Bronchial epithelial cell (primary cell): ENCODE data around the gene JADE3. TPM values are rescaled to one million over a fixed set of nuclear protein-coding genes. Genes with fewer than 3 reads are reported as not detected.

Experiments
- DNase-seq: peaks from one replicate; pipeline ENCODE4 v3.0.0-alpha.2; 2010; ENCODE audit warnings: low read depth
- FAIRE-seq: peaks from 2 replicates; lab custom pipeline; 2011; peaks lifted over from hg19 to GRCh38; lab: Jason Lieb, UNC
- H3K27me3 ChIP-seq: 2 replicates; pipeline ENCODE4 v1.5.1; 2011; ENCODE audit warnings: low read length; ENCODE audit not compliant: control insufficient read depth, insufficient read depth
- H3K36me3 ChIP-seq: 2 replicates; pipeline ENCODE4 v1.5.1; 2011; ENCODE audit warnings: low read length; ENCODE audit not compliant: control insufficient read depth, insufficient read depth
- H3K4me3 ChIP-seq: 2 replicates; pipeline ENCODE4 v1.5.1; 2011; ENCODE audit warnings: mild to moderate bottlenecking, low read depth, low read length, control low read depth
- CTCF ChIP-seq: IDR thresholded peaks from 2 replicates; pipeline ENCODE4 v1.5.1; 2011; ENCODE audit warnings: mild to moderate bottlenecking, moderate library complexity, low read length, control low read depth, inconsistent platforms; ENCODE audit not compliant: insufficient read depth, severe bottlenecking
- total RNA-seq: library from RNA; depleted of rRNA; stranded (reverse); fragments of >200 nt; gene quantifications from 2 replicates; pipeline ENCODE4 v1.2.1, GENCODE V29; 2014

JADE3 gene
- total RNA-seq, 1 donor from 2014 or later = 5.5 TPM

GRCh38 chrX:46876901-46877300 is 35.3 kb upstream of the JADE3 start:
- no peak for FAIRE-seq
- no peak for TF ChIP-seq CTCF
- H3K36me3 ChIP-seq = no peaks in the 10 kb centered on the region
- no peak overlapping the region for H3K4me3 ChIP-seq
- no peak for DNase-seq
- H3K27me3 ChIP-seq = no peaks in the 10 kb centered on the region

DNA sequence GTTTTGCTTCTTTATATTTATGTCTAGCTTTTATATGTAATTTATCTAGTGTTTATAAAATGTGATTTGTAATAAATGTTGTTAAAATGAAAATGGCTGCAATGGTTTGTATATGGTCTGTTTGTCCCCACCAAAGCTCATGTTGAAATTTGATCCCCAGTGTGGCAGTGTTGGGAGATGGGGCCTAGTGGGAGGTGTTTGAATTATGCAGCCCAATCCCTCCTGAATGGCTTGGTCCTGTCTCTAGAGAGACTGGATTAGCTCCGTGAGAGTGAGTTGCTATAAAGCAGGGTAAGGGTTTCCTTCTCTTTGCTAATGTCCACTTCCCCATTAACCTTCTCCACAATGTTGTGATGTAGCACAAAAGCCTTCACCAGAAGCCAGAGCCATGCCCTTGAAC is 30.0 kb upstream of the JADE3 start:
- TF ChIP-seq CTCF = no peak
- FAIRE-seq = no peak
- H3K27me3 ChIP-seq = no peaks in the 10 kb centered on the region

GRCh38 chrX:46884799-46885198 is 27.4 kb upstream of the JADE3 start:
- no peak for TF ChIP-seq CTCF
- Histone ChIP-seq H3K36me3 (no peaks in the 10 kb centered on the region), H3K4me3 (no peak overlapping the region), H3K27me3 (no peaks in the 10 kb centered on the region)
- FAIRE-seq (no peak), DNase-seq (no peak)

More for the DNA sequence above, 30.0 kb upstream of the JADE3 start:
- Histone ChIP-seq H3K4me3 (no peak overlapping the region), H3K36me3 (no peaks in the 10 kb centered on the region)
- no peak for DNase-seq

DNA sequence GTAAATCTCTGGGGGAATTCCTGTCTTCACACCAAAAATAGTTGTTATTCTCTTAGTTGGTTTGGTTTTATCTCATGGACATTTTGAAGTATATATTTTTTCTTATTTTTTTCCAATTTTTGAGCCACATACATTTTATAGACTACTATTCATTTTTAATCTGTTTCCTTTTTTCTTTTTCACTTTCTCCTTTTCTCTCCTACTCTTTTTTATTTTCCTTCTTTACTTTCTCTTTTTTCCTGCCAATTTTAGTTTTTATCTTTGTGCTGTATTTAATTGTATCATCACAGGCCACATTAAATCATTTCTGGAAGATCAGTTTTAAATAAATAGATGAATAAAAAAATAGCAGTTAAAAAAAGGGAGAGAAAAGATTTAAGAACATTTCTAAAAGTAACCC is 14.0 kb upstream of the JADE3 start:
- DNase-seq (no peak), FAIRE-seq (no peak)
- H3K27me3 ChIP-seq = no peaks in the 10 kb centered on the region
- no peaks in the 10 kb centered on the region for H3K36me3 ChIP-seq
- no peak for TF ChIP-seq CTCF
- H3K4me3 ChIP-seq = no peak overlapping the region

- Histone ChIP-seq H3K27me3 (no peaks in the 10 kb centered on the region), H3K36me3 (no peaks in the 10 kb centered on the region), H3K4me3 (peak overlapping the region; percentile 34)
- DNase-seq (peak; percentile 60), FAIRE-seq (peak; percentile 13)
- peak; percentile 82 for TF ChIP-seq CTCF
Measured at GRCh38 chrX:46903458-46904242, 8.6 kb upstream of the JADE3 start.

- no peak for TF ChIP-seq CTCF
- Histone ChIP-seq H3K27me3 (no peaks in the 10 kb centered on the region), H3K36me3 (no peaks in the 10 kb centered on the region), H3K4me3 (no peak overlapping the region)
- FAIRE-seq = no peak
- no peak for DNase-seq
Measured at GRCh38 chrX:46904626-46905025, 7.6 kb upstream of the JADE3 start.
